OCI-LY7 (cell line): ENCODE results near the gene CDC5L.

Experiments used
- CTCF ChIP-seq: fragments of 200-600 bp; sonication (generic); conservative IDR thresholded peaks from 2 replicates; pipeline ENCODE4 v1.5.1; 2014; ENCODE audit warnings: mild to moderate bottlenecking, antibody characterized with exemption, low read length, moderate library complexity, mixed read lengths
- EZH2phosphoT487 ChIP-seq: fragments of 200-600 bp; sonication (generic); IDR thresholded peaks from 2 replicates; pipeline ENCODE4 v1.6.1; 2018; ENCODE audit warnings: low read depth, borderline replicate concordance, mild to moderate bottlenecking, mixed run types, antibody characterized with exemption, low read length, moderate library complexity, mixed read lengths

- no peak for TF ChIP-seq CTCF
- TF ChIP-seq EZH2phosphoT487: no peak
These were observed 45.5 kb upstream of the CDC5L start for GRCh38 chr6:44342052-44342451.
